ENCODE data around the gene HDHD5.

The HDHD5 gene

GRCh38 chr22:17106785-17107546 lies 52.1 kb downstream of the HDHD5 start:
- no peak for DNase-seq (ENCODE audit: low read depth in 1 of 2, low spot score in 1 of 2)

GRCh38 chr22:17106161-17106784 lies 52.8 kb downstream of the HDHD5 start:
- no peak for DNase-seq (ENCODE audit: low read depth in 1 of 2, low spot score in 1 of 2)

- DNase-seq (ENCODE audit: low read depth in 1 of 2, low spot score in 1 of 2) = no peak
Measured at GRCh38 chr22:17105143-17106129, 53.6 kb downstream of the HDHD5 start.

GRCh38 chr22:17104336-17104935 lies 54.6 kb downstream of the HDHD5 start:
- no peak for DNase-seq (ENCODE audit: low read depth in 1 of 2, low spot score in 1 of 2)

GRCh38 chr22:17103351-17103750 lies 55.7 kb downstream of the HDHD5 start:
- DNase-seq (ENCODE audit: low read depth in 1 of 2, low spot score in 1 of 2) = no peak

GRCh38 chr22:17102297-17102667 lies 56.8 kb downstream of the HDHD5 start:
- no peak for DNase-seq (ENCODE audit: low read depth in 1 of 2, low spot score in 1 of 2)

GRCh38 chr22:17101475-17102296 lies 57.4 kb downstream of the HDHD5 start:
- no peak for DNase-seq (ENCODE audit: low read depth in 1 of 2, low spot score in 1 of 2)

GRCh38 chr22:17100621-17101020 lies 58.5 kb downstream of the HDHD5 start:
- DNase-seq (ENCODE audit: low read depth in 1 of 2, low spot score in 1 of 2) = no peak

GRCh38 chr22:17098379-17098819 lies 60.7 kb downstream of the HDHD5 start:
- DNase-seq (ENCODE audit: low read depth in 1 of 2, low spot score in 1 of 2) = no peak

- no peak for DNase-seq (ENCODE audit: low read depth in 1 of 2, low spot score in 1 of 2)
Measured at GRCh38 chr22:17097701-17098100, 61.4 kb downstream of the HDHD5 start.

GRCh38 chr22:17097062-17097461 lies 62.0 kb downstream of the HDHD5 start:
- no peak for DNase-seq (ENCODE audit: low read depth in 1 of 2, low spot score in 1 of 2)

GRCh38 chr22:17096071-17096470 lies 63.0 kb downstream of the HDHD5 start:
- no peak for DNase-seq (ENCODE audit: low read depth in 1 of 2, low spot score in 1 of 2)

GRCh38 chr22:17095538-17095937 lies 63.5 kb downstream of the HDHD5 start:
- no peak for DNase-seq (ENCODE audit: low read depth in 1 of 2, low spot score in 1 of 2)

GRCh38 chr22:17093081-17093480 lies 66.0 kb downstream of the HDHD5 start:
- no peak for DNase-seq (ENCODE audit: low read depth in 1 of 2, low spot score in 1 of 2)

GRCh38 chr22:17091851-17092250 lies 67.2 kb downstream of the HDHD5 start:
- DNase-seq (ENCODE audit: low read depth in 1 of 2, low spot score in 1 of 2) = no peak

- DNase-seq (ENCODE audit: low read depth in 1 of 2, low spot score in 1 of 2) = no peak
Measured at GRCh38 chr22:17090550-17090949, 68.5 kb downstream of the HDHD5 start.
